ENCODE measurements around the gene TCF7L2. TPM values are rescaled to one million over a fixed set of nuclear protein-coding genes. Genes with fewer than 3 reads are reported as not detected.

The TCF7L2 gene
- total RNA-seq, 4 donors from 2014 or later, result 4.0 to 13.2 (median 6.4) TPM

DNA sequence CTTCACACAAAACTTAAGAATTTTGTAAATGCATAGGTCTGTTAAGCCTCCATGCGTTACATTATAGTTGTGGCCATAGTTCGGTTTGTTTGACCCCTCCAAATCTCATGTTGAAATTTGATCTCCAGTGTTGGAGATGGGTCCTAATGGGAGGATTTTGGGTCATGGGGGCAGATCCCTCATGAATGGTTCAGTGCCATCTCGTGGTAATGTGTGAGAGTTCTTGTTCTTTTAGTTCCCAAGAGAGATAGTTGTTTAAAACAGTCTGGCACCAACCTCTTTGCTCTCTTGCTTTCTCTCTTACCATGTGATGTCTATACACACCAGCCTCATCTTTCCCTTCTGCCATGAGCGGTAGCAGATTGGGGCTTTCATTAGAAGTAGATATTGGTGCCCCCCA lies 264.3 kb downstream of the TCF7L2 start:
- H3K9me3 ChIP-seq, result no peaks in the 10 kb centered on the region
- H3K27ac ChIP-seq, result no peak overlapping the region
- no peak for TF ChIP-seq POLR2A (IDR thresholded peaks at IDR 0.05)
- TF ChIP-seq, protein P1, sequence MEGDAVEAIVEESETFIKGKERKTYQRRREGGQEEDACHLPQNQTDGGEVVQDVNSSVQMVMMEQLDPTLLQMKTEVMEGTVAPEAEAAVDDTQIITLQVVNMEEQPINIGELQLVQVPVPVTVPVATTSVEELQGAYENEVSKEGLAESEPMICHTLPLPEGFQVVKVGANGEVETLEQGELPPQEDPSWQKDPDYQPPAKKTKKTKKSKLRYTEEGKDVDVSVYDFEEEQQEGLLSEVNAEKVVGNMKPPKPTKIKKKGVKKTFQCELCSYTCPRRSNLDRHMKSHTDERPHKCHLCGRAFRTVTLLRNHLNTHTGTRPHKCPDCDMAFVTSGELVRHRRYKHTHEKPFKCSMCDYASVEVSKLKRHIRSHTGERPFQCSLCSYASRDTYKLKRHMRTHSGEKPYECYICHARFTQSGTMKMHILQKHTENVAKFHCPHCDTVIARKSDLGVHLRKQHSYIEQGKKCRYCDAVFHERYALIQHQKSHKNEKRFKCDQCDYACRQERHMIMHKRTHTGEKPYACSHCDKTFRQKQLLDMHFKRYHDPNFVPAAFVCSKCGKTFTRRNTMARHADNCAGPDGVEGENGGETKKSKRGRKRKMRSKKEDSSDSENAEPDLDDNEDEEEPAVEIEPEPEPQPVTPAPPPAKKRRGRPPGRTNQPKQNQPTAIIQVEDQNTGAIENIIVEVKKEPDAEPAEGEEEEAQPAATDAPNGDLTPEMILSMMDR (IDR thresholded peaks at IDR 0.05), result no peak
- H3K36me3 ChIP-seq, result no peaks in the 10 kb centered on the region
- H3K4me3 ChIP-seq, result no peak overlapping the region
- DNase-seq, result no peak
- WGBS, 2 donors, result 71 to 74% methylated on average over 4 of the region's 4 CpGs
- no peaks in the 10 kb centered on the region for H3K27me3 ChIP-seq
- no peaks in the 10 kb centered on the region for H3K4me1 ChIP-seq
- intact Hi-C loops (cut with DNase I), result no loop called here

DNA sequence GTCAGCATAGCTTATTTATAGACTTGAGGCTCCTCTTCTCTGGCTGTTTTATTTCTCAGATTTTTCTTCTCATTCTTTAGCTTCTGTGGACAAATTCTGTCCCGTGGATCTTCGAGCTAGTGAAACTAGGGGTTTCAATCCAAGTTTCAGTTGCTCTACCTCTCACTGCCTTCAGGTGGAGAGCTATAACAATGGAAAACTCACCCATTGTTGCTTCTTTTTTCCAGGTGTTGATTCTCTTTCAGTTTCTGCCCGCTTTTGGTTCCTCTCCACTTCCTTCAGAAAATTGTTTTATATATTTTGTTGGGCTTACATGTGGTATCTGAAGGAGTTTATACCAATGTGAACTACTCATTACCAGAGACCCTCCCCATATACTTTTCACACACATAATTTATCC lies 266.1 kb downstream of the TCF7L2 start:
- no peaks in the 10 kb centered on the region for H3K27me3 ChIP-seq
- no peaks in the 10 kb centered on the region for H3K9me3 ChIP-seq
- TF ChIP-seq POLR2A (IDR thresholded peaks at IDR 0.05), result no peak
- TF ChIP-seq, protein P1 (IDR thresholded peaks at IDR 0.05), result peak in 1 of 6 experiments; percentile 16
- H3K4me3 ChIP-seq, result no peak overlapping the region
- intact Hi-C loops (cut with DNase I), result no loop called here
- H3K4me1 ChIP-seq, result no peaks in the 10 kb centered on the region
- 36 to 50% methylated on average over 3 of the region's 3 CpGs for WGBS, 2 donors
- no peaks in the 10 kb centered on the region for H3K36me3 ChIP-seq
- no peak for DNase-seq
- H3K27ac ChIP-seq, result no peak overlapping the region
